H1 (cell line): ENCODE results near the gene TOMM7. TPM values are rescaled to one million over a fixed set of nuclear protein-coding genes. Genes with fewer than 3 reads are reported as not detected.

ENCODE experiments used
- BRCA1 ChIP-seq: IDR thresholded peaks from 2 replicates; pipeline ENCODE4 v1.6.1; 2012; ENCODE audit warnings: low read depth, low read length, improper control_type of control experiment
- CBX8 ChIP-seq: fragments of 300-800, 300-1000 bp; sonication (generic); IDR thresholded peaks from 2 replicates; pipeline ENCODE4 v1.7.1; 2016; ENCODE audit warnings: low read depth, low read length, borderline replicate concordance
- CEBPB ChIP-seq: IDR thresholded peaks from 2 replicates; pipeline ENCODE4 v1.6.1; 2012; ENCODE audit warnings: low read depth, low read length
- E2F6 ChIP-seq: IDR thresholded peaks from 2 replicates; pipeline ENCODE4 v1.6.1; 2012; ENCODE audit warnings: inconsistent platforms
- FOSL1 ChIP-seq: IDR thresholded peaks from 2 replicates; pipeline ENCODE4 v1.6.1; 2011; ENCODE audit warnings: mild to moderate bottlenecking, low read depth, low read length, moderate library complexity; ENCODE audit not compliant: insufficient read depth
- GABPA ChIP-seq: IDR thresholded peaks from 2 replicates; pipeline ENCODE4 v1.6.1; 2011; ENCODE audit warnings: mild to moderate bottlenecking, low read length, moderate library complexity, borderline replicate concordance; ENCODE audit not compliant: insufficient read depth
- NRF1 ChIP-seq: IDR thresholded peaks from 2 replicates; pipeline ENCODE4 v1.6.1; 2011; ENCODE audit warnings: mild to moderate bottlenecking, low read depth, low read length, improper control_type of control experiment
- PHF8 ChIP-seq: fragments of 200-600 bp; sonication (generic); conservative IDR thresholded peaks from 2 replicates; pipeline ENCODE4 v1.7.1; 2012; ENCODE audit warnings: low read depth, mild to moderate bottlenecking, inconsistent platforms, low read length, moderate library complexity
- POLR2AphosphoS5 ChIP-seq: IDR thresholded peaks from 2 replicates; pipeline ENCODE4 v1.6.1; 2011; ENCODE audit warnings: low read depth, low read length
- RAD21 ChIP-seq, 2 experiments: IDR thresholded peaks in 1 of 2; conservative IDR thresholded peaks in 1 of 2; 2 replicates each; pipeline ENCODE4 v1.6.1; 2011; ENCODE audit warnings: low read depth in 2 of 2, low read length in 2 of 2, improper control_type of control experiment in 1 of 2, inconsistent platforms in 1 of 2, mild to moderate bottlenecking in 1 of 2, moderate library complexity in 1 of 2
- RNF2 ChIP-seq: fragments of 200-900, 300-1000 bp; sonication (generic); IDR thresholded peaks from 2 replicates; pipeline ENCODE4 v1.7.1; 2016; ENCODE audit warnings: borderline replicate concordance, low read depth, mild to moderate bottlenecking, antibody characterized with exemption, low read length; ENCODE audit not compliant: poor library complexity, severe bottlenecking; ENCODE audit errors: missing control alignments
- SAP30 ChIP-seq: fragments of 300-600 bp; sonication (generic); IDR thresholded peaks from 2 replicates; pipeline ENCODE4 v1.7.1; 2012; ENCODE audit warnings: low read length, moderate library complexity, mild to moderate bottlenecking, inconsistent platforms; ENCODE audit not compliant: insufficient read depth, insufficient replicate concordance
- SIX5 ChIP-seq: IDR thresholded peaks from 2 replicates; pipeline ENCODE4 v1.6.1; 2011; ENCODE audit warnings: mild to moderate bottlenecking, low read depth, low read length
- SRF ChIP-seq: IDR thresholded peaks from 2 replicates; pipeline ENCODE4 v1.6.1; 2011; ENCODE audit warnings: mild to moderate bottlenecking, low read depth, low read length, moderate library complexity
- TAF1 ChIP-seq: IDR thresholded peaks from 2 replicates; pipeline ENCODE4 v1.6.1; 2011; ENCODE audit warnings: mild to moderate bottlenecking, low read depth, low read length
- TEAD4 ChIP-seq: IDR thresholded peaks from 2 replicates; pipeline ENCODE4 v1.6.1; 2012; ENCODE audit warnings: low read depth, low read length, inconsistent platforms, mixed read lengths
- YY1 ChIP-seq: IDR thresholded peaks from 2 replicates; pipeline ENCODE4 v1.6.1; 2011; ENCODE audit warnings: low read depth, mild to moderate bottlenecking, low read length
- polyA plus RNA-seq, 7 experiments: library from polyadenylated mRNA; depleted of rRNA in 3 of 7; stranded (reverse) in 5 of 7; unstranded in 2 of 7; fragments of >200 nt in 5 of 7; fragments of 200-250 nt in 2 of 7; gene quantifications; 1 replicate in 5 of 7; 2 replicates in 1 of 7; 4 replicates in 1 of 7; pipeline versions ENCODE4 v1.2.1 to v1.2.3, GENCODE V29; 2011 to 2013; ENCODE audit warnings: missing spikeins in 2 of 7, mixed read lengths in 2 of 7
- total RNA-seq: library from RNA; stranded (reverse); fragmentation: NEBNext Ultra II Directional; extraction: Animal tissue kit (Norgen Biotek cat#: 25700); gene quantifications from 2 replicates; pipeline ENCODE4 v1.2.1, GENCODE V29; 2021
- TF ChIP-seq, protein P1 (sequence below): IDR thresholded peaks from 2 replicates; pipeline ENCODE4 v1.6.1; 2012; ENCODE audit warnings: low read length, inconsistent platforms

Gene TOMM7
- total and polyA plus RNA-seq, 2 of the 8 experiments (the other 6 are each of a cell fraction or from before 2014, with no cell fraction given), result 389 to 508 TPM

- no peak for TF ChIP-seq FOSL1
- no peak for TF ChIP-seq CBX8
- TF ChIP-seq SAP30, result peak; percentile 69
- TF ChIP-seq POLR2AphosphoS5, result peak; percentile 88; the same call in 1 of the 2 replicates
- TF ChIP-seq PHF8, result peak; percentile 69
- no peak for TF ChIP-seq GABPA
- peak; percentile 97 for TF ChIP-seq TAF1
- TF ChIP-seq NRF1, result peak; percentile 90
- TF ChIP-seq TEAD4, result no peak
- TF ChIP-seq SIX5, result no peak; the same call in 1 of the 2 replicates
- peak in 1 of 2 experiments; percentile 13; a peak in 3 of 4 replicates for TF ChIP-seq RAD21 (IDR thresholded peaks at IDR 0.05 in 1 of 2, conservative IDR thresholded peaks at IDR 0.05 in 1 of 2; ENCODE audit: low read depth in 2 of 2, low read length in 2 of 2)
- TF ChIP-seq RNF2, result no peak
- peak; percentile 49; the same call in 1 of the 2 replicates for TF ChIP-seq YY1
- TF ChIP-seq CEBPB, result no peak
- TF ChIP-seq, protein P1, sequence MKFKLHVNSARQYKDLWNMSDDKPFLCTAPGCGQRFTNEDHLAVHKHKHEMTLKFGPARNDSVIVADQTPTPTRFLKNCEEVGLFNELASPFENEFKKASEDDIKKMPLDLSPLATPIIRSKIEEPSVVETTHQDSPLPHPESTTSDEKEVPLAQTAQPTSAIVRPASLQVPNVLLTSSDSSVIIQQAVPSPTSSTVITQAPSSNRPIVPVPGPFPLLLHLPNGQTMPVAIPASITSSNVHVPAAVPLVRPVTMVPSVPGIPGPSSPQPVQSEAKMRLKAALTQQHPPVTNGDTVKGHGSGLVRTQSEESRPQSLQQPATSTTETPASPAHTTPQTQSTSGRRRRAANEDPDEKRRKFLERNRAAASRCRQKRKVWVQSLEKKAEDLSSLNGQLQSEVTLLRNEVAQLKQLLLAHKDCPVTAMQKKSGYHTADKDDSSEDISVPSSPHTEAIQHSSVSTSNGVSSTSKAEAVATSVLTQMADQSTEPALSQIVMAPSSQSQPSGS, result no peak
- no peak for TF ChIP-seq SRF
- TF ChIP-seq E2F6, result no peak; the same call in 1 of the 2 replicates
- no peak for TF ChIP-seq BRCA1
Observed at GRCh38 chr7:22822486-22823141, at the start of gene TOMM7 (continued).
